Measurements from ENCODE around the gene NES. TPM values are rescaled to one million over a fixed set of nuclear protein-coding genes. Genes with fewer than 3 reads are reported as not detected.

The NES gene
- total and polyA plus RNA-seq, 11 donors = 59.7 to 499 (median 158) TPM

DNA sequence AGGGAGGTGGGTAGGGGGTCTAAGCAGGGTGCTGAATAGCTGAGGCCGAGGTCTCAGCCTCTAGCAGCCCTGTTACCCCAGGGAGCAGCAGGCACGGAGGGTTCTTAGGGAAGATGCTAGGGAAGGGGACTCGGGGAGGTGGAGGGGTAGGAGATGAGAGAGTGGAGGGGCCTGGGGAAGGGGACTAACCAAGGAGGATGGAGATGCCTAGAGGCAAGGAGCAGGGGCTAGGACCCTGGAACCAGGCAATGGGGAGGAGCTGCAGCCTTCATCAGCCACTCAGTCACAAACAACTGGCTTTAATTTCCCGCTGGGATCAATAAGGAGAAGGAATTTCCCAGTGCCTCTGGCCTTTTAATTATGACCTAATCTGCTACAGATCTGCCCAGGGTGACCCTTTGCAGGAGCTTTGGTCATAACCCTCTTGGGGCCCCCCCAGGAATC, 31.0 kb upstream of the NES start:
- H3K4me1 ChIP-seq = peaks cover 0 to 57% (median 36%) of the 10 kb centered on the region in 12 donors
- no peak for DNase-seq
- H3K27ac ChIP-seq = peak overlapping the region in 7 of 12 donors; percentile 13 to 91 (median 81)
- WGBS, 4 donors = 68 to 78% (median 74%) methylated on average over 4 of the region's 4 CpGs
- TF ChIP-seq POLR2A (IDR thresholded peaks at IDR 0.05) = no peak
- no peak for TF ChIP-seq CTCF (IDR thresholded peaks at IDR 0.05)
- H3K36me3 ChIP-seq = no peaks in the 10 kb centered on the region
- no peaks in the 10 kb centered on the region for H3K9me3 ChIP-seq
- no peak overlapping the region for H3K4me3 ChIP-seq
- H3K27me3 ChIP-seq = peaks cover 0 to 33% (median 18%) of the 10 kb centered on the region in 9 donors
- intact Hi-C loops (cut with DNase I) = no loop called here
- ATAC-seq = no peak

DNA sequence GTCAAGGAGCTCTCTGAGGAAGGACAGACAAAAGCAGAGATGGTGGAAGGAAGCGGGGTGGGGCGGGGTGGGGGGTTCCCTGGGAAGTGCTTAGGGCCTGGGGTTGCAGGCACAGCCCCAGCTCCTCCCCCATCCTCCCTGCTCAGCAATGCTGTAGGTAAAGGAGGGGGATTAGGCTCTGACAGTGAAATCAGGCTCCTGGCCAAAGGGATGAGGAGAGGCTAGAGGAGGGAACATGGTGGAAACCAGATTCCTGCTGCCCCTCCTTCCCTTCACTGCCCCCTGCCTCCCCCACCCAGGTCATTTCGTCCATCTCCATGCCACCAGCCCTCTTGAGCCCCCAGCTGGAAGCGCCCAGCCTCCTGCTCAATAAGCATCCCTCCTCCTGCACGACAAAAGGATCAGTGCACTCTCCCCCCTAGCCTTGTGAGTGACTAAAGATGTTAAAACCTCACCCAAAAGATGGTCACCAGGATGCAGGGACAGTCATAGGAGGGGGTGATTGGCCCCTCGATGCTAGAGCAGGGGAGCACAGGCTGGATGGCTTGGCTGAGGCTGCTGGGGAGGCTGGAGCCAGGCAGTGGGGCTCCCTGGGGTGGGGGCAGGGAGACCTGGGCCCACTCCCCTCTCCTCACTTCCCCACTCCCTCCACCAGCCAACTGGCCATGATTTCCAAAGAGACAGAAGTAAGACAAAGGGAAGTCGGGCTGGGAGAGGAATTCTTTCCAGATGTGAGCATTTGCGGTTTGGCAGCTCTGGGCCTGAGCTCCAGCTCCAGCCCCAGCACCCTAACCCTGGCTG, 30.4 kb upstream of the NES start:
- no peak overlapping the region for H3K4me3 ChIP-seq
- TF ChIP-seq POLR2A (IDR thresholded peaks at IDR 0.05) (no peak), CTCF (IDR thresholded peaks at IDR 0.05) (no peak)
- H3K27me3 ChIP-seq = peaks cover 0 to 36% (median 23%) of the 10 kb centered on the region in 9 donors
- WGBS, 4 donors = 62 to 76% (median 67%) methylated on average over 6 to 8 of the region's 8 CpGs
- no peak for ATAC-seq
- no peak for DNase-seq
- H3K9me3 ChIP-seq = no peaks in the 10 kb centered on the region
- no peaks in the 10 kb centered on the region for H3K36me3 ChIP-seq
- intact Hi-C loops (cut with DNase I) = no loop called here
- peaks cover 0 to 57% (median 36%) of the 10 kb centered on the region in 12 donors for H3K4me1 ChIP-seq
- peak overlapping the region in 9 of 12 donors; percentile 41 to 91 (median 77) for H3K27ac ChIP-seq

DNA sequence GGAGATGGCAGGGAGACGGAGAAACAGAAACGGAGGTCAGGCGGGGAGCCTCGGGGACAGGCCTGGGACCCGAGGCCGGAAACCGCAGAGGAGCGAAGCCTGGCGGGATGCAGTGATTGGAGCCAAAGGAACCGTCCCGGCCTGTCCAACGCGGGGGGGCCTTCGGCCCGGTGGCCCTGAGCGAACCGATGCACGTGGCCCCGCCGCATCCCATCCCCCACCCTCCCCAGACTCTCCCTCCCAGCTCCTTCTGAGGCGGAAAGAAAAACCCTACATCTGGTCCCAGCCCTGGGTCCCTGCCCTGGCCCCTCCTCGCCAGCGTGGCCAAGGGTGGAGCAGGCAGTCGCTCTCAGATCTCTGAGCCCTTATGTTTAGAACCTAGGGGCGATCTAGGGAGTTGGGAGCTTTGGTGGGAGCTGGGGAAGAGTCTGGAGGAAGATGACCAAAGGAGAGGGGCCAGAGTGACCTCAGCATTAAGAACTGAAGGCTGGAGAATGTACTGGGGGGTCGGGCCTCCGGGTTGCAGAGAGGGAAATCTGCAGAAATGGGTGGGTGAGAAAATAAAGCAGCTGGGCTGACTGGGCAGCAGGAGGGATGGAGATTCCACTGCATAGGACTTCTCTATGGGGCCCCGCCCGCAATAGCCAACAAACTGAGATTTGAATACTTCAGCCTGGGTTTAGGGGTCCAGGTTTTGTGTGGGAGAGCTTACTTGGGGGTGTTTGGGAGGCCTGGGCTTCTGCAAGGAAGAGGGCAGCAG, 29.6 kb upstream of the NES start:
- Histone ChIP-seq H3K9me3 (no peaks in the 10 kb centered on the region), H3K36me3 (no peaks in the 10 kb centered on the region), H3K4me1 (peaks cover 0 to 57% (median 36%) of the 10 kb centered on the region in 12 donors), H3K27ac (peak overlapping the region in 11 of 12 donors; percentile 41 to 91 (median 71)), H3K4me3 (peak overlapping the region in 11 of 12 donors; percentile 15 to 68 (median 47)), H3K27me3 (peaks cover 0 to 38% (median 23%) of the 10 kb centered on the region in 9 donors)
- intact Hi-C loops (cut with DNase I) = no loop called here
- no peak for TF ChIP-seq POLR2A (IDR thresholded peaks at IDR 0.05)
- 12 to 28% (median 13%) methylated on average over 20 to 29 of the region's 29 CpGs for WGBS, 4 donors
- DNase-seq (peak; percentile 58 to 83 (median 76)), ATAC-seq (peak; percentile 19 to 77 (median 62))

- ATAC-seq = peak; percentile 23 to 71 (median 46)
- WGBS, 4 donors = 2 to 4% (median 2%) methylated on average over 25 to 45 of the region's 45 CpGs
- Histone ChIP-seq H3K36me3 (no peaks in the 10 kb centered on the region), H3K27me3 (peaks cover 0 to 45% (median 28%) of the 10 kb centered on the region in 9 donors), H3K4me1 (peaks cover 0 to 57% (median 36%) of the 10 kb centered on the region in 12 donors), H3K9me3 (no peaks in the 10 kb centered on the region), H3K27ac (peak overlapping the region in 11 of 12 donors; percentile 41 to 91 (median 71)), H3K4me3 (peak overlapping the region; percentile 12 to 68 (median 46))
- DNase-seq = peak; percentile 51 to 75 (median 65)
- no peak for TF ChIP-seq POLR2A (IDR thresholded peaks at IDR 0.05)
- TF ChIP-seq CTCF (IDR thresholded peaks at IDR 0.05) = peak; percentile 68 to 88 (median 78)
- intact Hi-C loops (cut with DNase I) = loop anchor here in 1 of 10 donors (1.0 kb wide), 1 partner anchor 46 kb away; no protein-coding TSS in a partner anchor
Observed at GRCh38 chr1:156705918-156706656, 28.9 kb upstream of the NES start.

Measured in heart left ventricle (tissue), 16 donors.